ENCODE measurements around the gene RAPH1.

GRCh38 chr2:203453858-203454451, 81.1 kb downstream of the RAPH1 start:
- TF ChIP-seq CTCF (IDR thresholded peaks at IDR 0.05) (peak; percentile 43 to 66 (median 56)), POLR2AphosphoS5 (IDR thresholded peaks at IDR 0.05) (no peak)
